Panc1 (cell line): Measurements from ENCODE around the gene GRK2. TPM values are rescaled to one million over a fixed set of nuclear protein-coding genes. Genes with fewer than 3 reads are reported as not detected.
"Not testable (repeated sequence)": the region's sequence is repeated elsewhere in the genome, so short reads cannot be mapped to it uniquely, and the experiment has no call there.

ENCODE experiments used
- ATAC-seq: fragments of 200-7000 bp; cut with Tn5 transposase; 2 replicates; pipeline ENCODE4 v1.9.1; 2020; ENCODE audit warnings: mild to moderate bottlenecking, moderate library complexity
- BruUV-seq: library from RNA; stranded (reverse); fragments of 400-500 nt; replicated peaks from 2 replicates; lab custom pipeline; 2021; lab: Mats Ljungman, UMichigan
- CTCF ChIA-PET: fragments of 300-600 bp; sonication (Branson Sonifier 250); formaldehyde crosslinking; loops from one replicate; lab custom pipeline; 2022; ENCODE audit warnings: antibody characterized with exemption; lab: Charles Lee
- POLR2A ChIA-PET: fragments of 300-600 bp; sonication (Branson Sonifier 250); formaldehyde crosslinking; loops from one replicate; lab custom pipeline; 2022; ENCODE audit warnings: antibody characterized with exemption; lab: Charles Lee
- DNase-seq: peaks from one replicate; pipeline ENCODE4 v3.0.0-alpha.2; 2010; ENCODE audit warnings: low read depth, low spot score
- H3K27ac ChIP-seq: 2 replicates; pipeline ENCODE4 v1.5.1; 2011; ENCODE audit warnings: mild to moderate bottlenecking, low read length, inconsistent platforms
- H3K27me3 ChIP-seq: fragments of 200-500 bp; sonication (Bioruptor generic); 2 replicates; pipeline ENCODE4 v1.6.0; 2014; ENCODE audit warnings: low read length, inconsistent platforms; ENCODE audit not compliant: control insufficient read depth, insufficient read depth
- H3K36me3 ChIP-seq: fragments of 200-500 bp; sonication (Bioruptor generic); 2 replicates; pipeline ENCODE4 v1.5.1; 2014; ENCODE audit warnings: inconsistent platforms, mild to moderate bottlenecking, low read length, moderate library complexity; ENCODE audit not compliant: control insufficient read depth, insufficient read depth
- H3K4me1 ChIP-seq: 2 replicates; pipeline ENCODE4 v1.5.1; 2011; ENCODE audit warnings: inconsistent platforms, mild to moderate bottlenecking, low read length, moderate library complexity; ENCODE audit not compliant: control insufficient read depth, insufficient read depth
- H3K4me3 ChIP-seq, 2 experiments: 2 replicates each; pipeline ENCODE4 v1.5.1; 2011 to 2012; ENCODE audit warnings: low read depth in 2 of 2, low read length in 2 of 2, mild to moderate bottlenecking in 2 of 2, inconsistent platforms in 1 of 2, moderate library complexity in 1 of 2
- H3K9me3 ChIP-seq: fragments of 200-500 bp; sonication (Bioruptor generic); 2 replicates; pipeline ENCODE4 v1.5.1; 2014; ENCODE audit warnings: low read depth, mild to moderate bottlenecking, inconsistent platforms, low read length, moderate library complexity; ENCODE audit not compliant: control insufficient read depth, insufficient read depth
- CTCF ChIP-seq: fragments of 450-650 bp; IDR thresholded peaks from 2 replicates; pipeline ENCODE4 v1.5.1; 2017; ENCODE audit warnings: mild to moderate bottlenecking
- POLR2AphosphoS5 ChIP-seq: IDR thresholded peaks from 2 replicates; pipeline ENCODE4 v1.6.1; 2012; ENCODE audit warnings: mild to moderate bottlenecking, low read depth, low read length, moderate library complexity
- REST ChIP-seq, 2 experiments: IDR thresholded peaks; 2 replicates each; pipeline ENCODE4 v1.6.1; 2011 to 2012; ENCODE audit warnings: low read depth in 2 of 2, control low read depth in 1 of 2, low read length in 1 of 2, mild to moderate bottlenecking in 1 of 2, moderate library complexity in 1 of 2; ENCODE audit not compliant: insufficient read depth in 1 of 2
- SIN3A ChIP-seq: IDR thresholded peaks from 2 replicates; pipeline ENCODE4 v1.6.1; 2012; ENCODE audit warnings: low read depth, mild to moderate bottlenecking, low read length, moderate library complexity, borderline replicate concordance; ENCODE audit not compliant: insufficient read depth
- TCF7L2 ChIP-seq: IDR thresholded peaks from 2 replicates; pipeline ENCODE4 v1.6.1; 2011; ENCODE audit warnings: mild to moderate bottlenecking, low read depth, low read length, inconsistent platforms
- in situ Hi-C: cut with HindIII; loops from 2 replicates; pipeline ENCODE4 v1.10.0; 2016; ENCODE audit warnings: low sequenced_read_pairs, low pct_unique_long_range_greater_than_20kb
- intact Hi-C: fragments of 100-400 bp; cut with micrococcal nuclease; formaldehyde crosslinking; loops from one replicate; pipeline ENCODE4 v1.10.0; 2022; ENCODE audit not compliant: unreplicated experiment
- total RNA-seq: library from RNA; stranded (reverse); gene quantifications from one replicate; pipeline ENCODE4 v1.2.1, GENCODE V29; 2021; ENCODE audit not compliant: unreplicated experiment

The GRK2 gene
- total RNA-seq, 1 experiment from 2014 or later = 103 TPM

- H3K9me3 ChIP-seq = no peaks in the 10 kb centered on the region
- H3K36me3 ChIP-seq = peaks cover 18% of the 10 kb centered on the region
- in situ Hi-C loops (loop anchor here (5.0 to 10.0 kb wide), 2 partner anchors 41 to 69 kb away; no protein-coding TSS in a partner anchor), intact Hi-C loops (no loop called here)
- H3K4me1 ChIP-seq = peaks cover 11% of the 10 kb centered on the region
- H3K4me3 ChIP-seq = no peak overlapping the region
- CTCF ChIA-PET = no interaction called here
- H3K27ac ChIP-seq = no peak overlapping the region
- ATAC-seq (no peak), DNase-seq (no peak)
- BruUV-seq = no TSS peak
- no peak for TF ChIP-seq REST (IDR thresholded peaks at IDR 0.05; ENCODE audit: insufficient read depth in 1 of 2, low read depth in 2 of 2, low read length in 1 of 2)
- TF ChIP-seq SIN3A = no peak
- no peak for TF ChIP-seq TCF7L2
- TF ChIP-seq CTCF = no peak
- TF ChIP-seq POLR2AphosphoS5 = no peak
- H3K27me3 ChIP-seq = no peaks in the 10 kb centered on the region
- POLR2A ChIA-PET = interaction anchor here (0.6 to 0.9 kb wide), 2 partner anchors 10 to 83 kb away, joined by 3 read pairs; no protein-coding TSS in a partner anchor
Measured at GRCh38 chr11:67233584-67234190, 32.6 kb upstream of the GRK2 start.

GRCh38 chr11:67234571-67234970 is 31.7 kb upstream of the GRK2 start:
- CTCF ChIA-PET, ATAC-seq, DNase-seq, H3K27ac ChIP-seq, H3K9me3 ChIP-seq, H3K27me3 ChIP-seq, H3K4me3 ChIP-seq, BruUV-seq, intact Hi-C loops: not testable (repeated sequence)
- in situ Hi-C loops = loop anchor here (5.0 to 10.0 kb wide), 2 partner anchors 42 to 70 kb away; no protein-coding TSS in a partner anchor
- peaks cover 17% of the 10 kb centered on the region for H3K4me1 ChIP-seq
- POLR2A ChIA-PET = interaction anchor here (0.9 kb wide), 1 partner anchor 82 kb away, joined by 3 read pairs; no protein-coding TSS in a partner anchor
- peaks cover 13% of the 10 kb centered on the region for H3K36me3 ChIP-seq

GRCh38 chr11:67237574-67237973 is 28.7 kb upstream of the GRK2 start:
- ChIA-PET POLR2A (no interaction called here), CTCF (no interaction called here)
- DNase-seq (no peak), ATAC-seq (no peak)
- no peaks in the 10 kb centered on the region; the same call in none of the 2 replicates for H3K36me3 ChIP-seq
- in situ Hi-C loops = loop anchor here (10.0 kb wide), 1 partner anchor 73 kb away; no protein-coding TSS in a partner anchor
- peaks cover 28% of the 10 kb centered on the region for H3K4me1 ChIP-seq
- no peaks in the 10 kb centered on the region for H3K27me3 ChIP-seq
- no peak overlapping the region for H3K27ac ChIP-seq
- H3K4me3 ChIP-seq = no peak overlapping the region
- intact Hi-C loops = no loop called here
- TF ChIP-seq CTCF (no peak), SIN3A (no peak), POLR2AphosphoS5 (no peak), TCF7L2 (no peak), REST (IDR thresholded peaks at IDR 0.05; ENCODE audit: insufficient read depth in 1 of 2, low read depth in 2 of 2, low read length in 1 of 2) (no peak)
- BruUV-seq = no TSS peak
- H3K9me3 ChIP-seq = no peaks in the 10 kb centered on the region
